NCI-H1436 (cell line): ENCODE data around the gene BAHD1.

Source experiments
- DNase-seq: peaks from one replicate; lab custom pipeline; 2025; lab: John Stamatoyannopoulos, UW

The BAHD1 gene

GRCh38 chr15:40498891-40499290 lies 58.1 kb downstream of the BAHD1 start:
- DNase-seq, result no peak

GRCh38 chr15:40499931-40500330 lies 59.2 kb downstream of the BAHD1 start:
- no peak for DNase-seq

GRCh38 chr15:40500568-40501330 lies 60.0 kb downstream of the BAHD1 start:
- no peak for DNase-seq

- DNase-seq, result no peak
Observed at GRCh38 chr15:40501487-40501886, 60.7 kb downstream of the BAHD1 start.

- DNase-seq, result peak; percentile 63
Observed at GRCh38 chr15:40506964-40507571, 66.3 kb downstream of the BAHD1 start.

GRCh38 chr15:40508216-40508615 lies 67.5 kb downstream of the BAHD1 start:
- DNase-seq, result no peak

GRCh38 chr15:40510201-40510600 lies 69.4 kb downstream of the BAHD1 start:
- DNase-seq, result no peak

- DNase-seq, result no peak
Observed at GRCh38 chr15:40511093-40511471, 70.3 kb downstream of the BAHD1 start.

GRCh38 chr15:40511472-40512133 lies 70.8 kb downstream of the BAHD1 start:
- DNase-seq, result no peak

- DNase-seq, result no peak
Observed at GRCh38 chr15:40512440-40512839, 71.7 kb downstream of the BAHD1 start.

GRCh38 chr15:40513609-40514008 lies 72.9 kb downstream of the BAHD1 start:
- no peak for DNase-seq

- no peak for DNase-seq
Observed at GRCh38 chr15:40516322-40516721, 75.6 kb downstream of the BAHD1 start.
